Ureter (tissue), 1 donor: ENCODE results near the gene TTLL13. TPM values are rescaled to one million over a fixed set of nuclear protein-coding genes. Genes with fewer than 3 reads are reported as not detected.

Experiments used
- total RNA-seq: library from RNA; stranded (reverse); gene quantifications from one replicate; pipeline ENCODE4 v1.2.4, GENCODE V29; 2023
- donor health status: DM: yes; HTN: yes; CAD: no.

TTLL13 gene
- total RNA-seq, 1 donor from 2014 or later, result 0.36 TPM

Other genes with a start within 250 kb of the TTLL13 start
- gene ZNF710, start 248.2 kb upstream of the TTLL13 start, total RNA-seq, result 31.4 TPM
- 65.2 TPM for gene IDH2, start 147.1 kb upstream of the TTLL13 start, total RNA-seq
- gene SEMA4B, start 48.2 kb upstream of the TTLL13 start, total RNA-seq, result 183 TPM
- gene CIB1, start 15.6 kb upstream of the TTLL13 start, total RNA-seq, result 104 TPM
- gene GDPGP1, start 15.3 kb upstream of the TTLL13 start, total RNA-seq, result 16.9 TPM
- gene NGRN, start 16.1 kb downstream of the TTLL13 start, total RNA-seq, result 98.5 TPM
- 8.9 TPM for gene ZNF774, start 102.7 kb downstream of the TTLL13 start, total RNA-seq
- 260 TPM for gene IQGAP1, start 138.7 kb downstream of the TTLL13 start, total RNA-seq